Keratinocyte (primary cell): ENCODE data around the gene CFAP210. TPM values are rescaled to one million over a fixed set of nuclear protein-coding genes. Genes with fewer than 3 reads are reported as not detected.

Experiments used
- DNase-seq: peaks from one replicate; pipeline ENCODE4 v3.0.0-alpha.2; 2011; ENCODE audit warnings: low read depth, missing footprints, low spot score
- FAIRE-seq: peaks from 2 replicates; lab custom pipeline; 2011; peaks lifted over from hg19 to GRCh38; lab: Jason Lieb, UNC
- H2AFZ ChIP-seq: 2 replicates; pipeline ENCODE4 v1.6.0; 2012; ENCODE audit warnings: low read length, control low read depth, inconsistent platforms; ENCODE audit not compliant: control insufficient read depth
- H3K27ac ChIP-seq: 2 replicates; pipeline ENCODE4 v1.5.1; 2011; ENCODE audit warnings: low read length; ENCODE audit not compliant: control insufficient read depth, insufficient read depth
- H3K27me3 ChIP-seq: 3 replicates; pipeline ENCODE4 v1.6.0; 2011; ENCODE audit warnings: low read length; ENCODE audit not compliant: control insufficient read depth, insufficient read depth; ENCODE audit errors: extremely low read depth
- H3K36me3 ChIP-seq, 2 experiments: 2 replicates in 1 of 2; 3 replicates in 1 of 2; pipeline ENCODE4 v1.5.1; 2011; ENCODE audit warnings: low read length in 2 of 2, mild to moderate bottlenecking in 1 of 2; ENCODE audit not compliant: control insufficient read depth in 2 of 2, insufficient read depth in 2 of 2; ENCODE audit errors: extremely low read depth in 1 of 2
- H3K4me1 ChIP-seq: 3 replicates; pipeline ENCODE4 v1.5.1; 2011; ENCODE audit warnings: low read length; ENCODE audit not compliant: control insufficient read depth, insufficient read depth; ENCODE audit errors: extremely low read depth
- H3K4me2 ChIP-seq: 3 replicates; pipeline ENCODE4 v1.6.0; 2011; ENCODE audit warnings: low read depth, low read length; ENCODE audit not compliant: control insufficient read depth, insufficient read depth; ENCODE audit errors: extremely low read depth
- H3K4me3 ChIP-seq, 3 experiments: fragments of 200-600 bp in 1 of 3; sonication (generic) in 1 of 3; 2 replicates in 2 of 3; 3 replicates in 1 of 3; pipeline ENCODE4 v1.5.1; 2011 to 2016; ENCODE audit warnings: low read length in 3 of 3, mild to moderate bottlenecking in 3 of 3, control low read depth in 2 of 3, inconsistent platforms in 1 of 3, low read depth in 1 of 3, mixed read lengths in 1 of 3, mixed run types in 1 of 3, moderate library complexity in 1 of 3; ENCODE audit not compliant: control insufficient read depth in 2 of 3, insufficient read depth in 2 of 3; ENCODE audit errors: extremely low read depth in 1 of 3
- H3K79me2 ChIP-seq: 2 replicates; pipeline ENCODE4 v1.6.0; 2012; ENCODE audit warnings: low read length; ENCODE audit not compliant: control insufficient read depth, insufficient read depth
- H3K9ac ChIP-seq: 3 replicates; pipeline ENCODE4 v1.6.0; 2011; ENCODE audit warnings: low read length; ENCODE audit not compliant: control insufficient read depth, insufficient read depth; ENCODE audit errors: extremely low read depth
- H3K9me1 ChIP-seq: 3 replicates; pipeline ENCODE4 v1.6.0; 2011; ENCODE audit warnings: low read length; ENCODE audit not compliant: control insufficient read depth, insufficient read depth; ENCODE audit errors: extremely low read depth
- H3K9me3 ChIP-seq: 2 replicates; pipeline ENCODE4 v1.5.1; 2012; ENCODE audit warnings: low read depth, low read length; ENCODE audit not compliant: control insufficient read depth
- H4K20me1 ChIP-seq: 3 replicates; pipeline ENCODE4 v1.6.0; 2011; ENCODE audit warnings: low read length; ENCODE audit not compliant: control insufficient read depth, insufficient read depth; ENCODE audit errors: extremely low read depth
- EZH2 ChIP-seq: IDR thresholded peaks from one replicate; pipeline ENCODE4 v1.6.1; 2012; ENCODE audit warnings: inconsistent platforms, mild to moderate bottlenecking, low read length, moderate library complexity
- dilution Hi-C: fragments of 300-500 bp; cut with MboI; formaldehyde crosslinking; loops from one replicate; pipeline ENCODE4 v1.7.0; 2020; ENCODE audit warnings: low sequenced_read_pairs; ENCODE audit not compliant: extremely low pct_ligation_motif_present
- polyA plus RNA-seq, 5 experiments: library from polyadenylated mRNA; depleted of rRNA in 3 of 5; stranded (reverse) in 3 of 5; stranded (forward) in 1 of 5; unstranded in 1 of 5; fragments of >200 nt; gene quantifications; 1 replicate in 1 of 5; 2 replicates in 3 of 5; 3 replicates in 1 of 5; pipeline versions ENCODE4 v1.2.1 to v1.2.3, GENCODE V29; 2011 to 2012; ENCODE audit warnings: missing spikeins in 2 of 5, low read depth in 1 of 5, low replicate concordance in 1 of 5
- TF ChIP-seq, protein P1 (sequence below), 3 experiments: IDR thresholded peaks in 1 of 3; conservative IDR thresholded peaks in 1 of 3; optimal IDR thresholded peaks in 1 of 3; 2 replicates in 2 of 3; 3 replicates in 1 of 3; pipeline versions ENCODE3 to v1.5.1; 2011; ENCODE audit warnings: low read length in 3 of 3, mild to moderate bottlenecking in 3 of 3, moderate library complexity in 2 of 3, control low read depth in 1 of 3, inconsistent platforms in 1 of 3; ENCODE audit not compliant: insufficient read depth in 2 of 3; ENCODE audit errors: extremely low read depth in 1 of 3

CFAP210 gene
- polyA plus RNA-seq, 1 donor (not counting 4 experiments of a cell fraction or from before 2014, with no cell fraction given): 0.30 TPM

GRCh38 chr2:169667583-169667982 is 26.6 kb downstream of the CFAP210 start:
- FAIRE-seq: no peak
- Histone ChIP-seq H3K9me1 (no peaks in the 10 kb centered on the region), H3K4me2 (no peak overlapping the region), H3K4me1 (no peaks in the 10 kb centered on the region), H3K9me3 (no peaks in the 10 kb centered on the region), H3K27ac (no peak overlapping the region), H4K20me1 (no peaks in the 10 kb centered on the region), H3K27me3 (no peaks in the 10 kb centered on the region), H3K36me3 (no peaks in the 10 kb centered on the region), H2AFZ (no peak overlapping the region), H3K79me2 (no peaks in the 10 kb centered on the region), H3K9ac (no peak overlapping the region), H3K4me3 (no peak overlapping the region)
- dilution Hi-C loops: no loop called here
- DNase-seq: no peak
- TF ChIP-seq, protein P1, sequence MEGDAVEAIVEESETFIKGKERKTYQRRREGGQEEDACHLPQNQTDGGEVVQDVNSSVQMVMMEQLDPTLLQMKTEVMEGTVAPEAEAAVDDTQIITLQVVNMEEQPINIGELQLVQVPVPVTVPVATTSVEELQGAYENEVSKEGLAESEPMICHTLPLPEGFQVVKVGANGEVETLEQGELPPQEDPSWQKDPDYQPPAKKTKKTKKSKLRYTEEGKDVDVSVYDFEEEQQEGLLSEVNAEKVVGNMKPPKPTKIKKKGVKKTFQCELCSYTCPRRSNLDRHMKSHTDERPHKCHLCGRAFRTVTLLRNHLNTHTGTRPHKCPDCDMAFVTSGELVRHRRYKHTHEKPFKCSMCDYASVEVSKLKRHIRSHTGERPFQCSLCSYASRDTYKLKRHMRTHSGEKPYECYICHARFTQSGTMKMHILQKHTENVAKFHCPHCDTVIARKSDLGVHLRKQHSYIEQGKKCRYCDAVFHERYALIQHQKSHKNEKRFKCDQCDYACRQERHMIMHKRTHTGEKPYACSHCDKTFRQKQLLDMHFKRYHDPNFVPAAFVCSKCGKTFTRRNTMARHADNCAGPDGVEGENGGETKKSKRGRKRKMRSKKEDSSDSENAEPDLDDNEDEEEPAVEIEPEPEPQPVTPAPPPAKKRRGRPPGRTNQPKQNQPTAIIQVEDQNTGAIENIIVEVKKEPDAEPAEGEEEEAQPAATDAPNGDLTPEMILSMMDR (optimal IDR thresholded peaks at IDR 0.05 in 1 of 3, IDR thresholded peaks at IDR 0.05 in 1 of 3, conservative IDR thresholded peaks at IDR 0.05 in 1 of 3; ENCODE audit: extremely low read depth in 1 of 3, insufficient read depth in 2 of 3, low read length in 3 of 3): no peak
- no peak for TF ChIP-seq EZH2

GRCh38 chr2:169664978-169665930 is 29.0 kb downstream of the CFAP210 start:
- dilution Hi-C loops: no loop called here
- TF ChIP-seq, protein P1 (optimal IDR thresholded peaks at IDR 0.05 in 1 of 3, IDR thresholded peaks at IDR 0.05 in 1 of 3, conservative IDR thresholded peaks at IDR 0.05 in 1 of 3; ENCODE audit: extremely low read depth in 1 of 3, insufficient read depth in 2 of 3, low read length in 3 of 3): no peak
- no peak for TF ChIP-seq EZH2
- DNase-seq (no peak), FAIRE-seq (no peak)
- H3K4me3 ChIP-seq: no peak overlapping the region
- no peaks in the 10 kb centered on the region for H3K9me1 ChIP-seq
- H4K20me1 ChIP-seq: no peaks in the 10 kb centered on the region
- no peak overlapping the region for H3K4me2 ChIP-seq
- no peaks in the 10 kb centered on the region for H3K79me2 ChIP-seq
- H3K4me1 ChIP-seq: no peaks in the 10 kb centered on the region
- H3K27ac ChIP-seq: no peak overlapping the region
- no peaks in the 10 kb centered on the region for H3K9me3 ChIP-seq
- H3K36me3 ChIP-seq: no peaks in the 10 kb centered on the region
- H3K27me3 ChIP-seq: peaks cover 3% of the 10 kb centered on the region
- H2AFZ ChIP-seq: no peak overlapping the region
- no peak overlapping the region for H3K9ac ChIP-seq
